HL-60 (cell line): ENCODE data around the gene ZNF597.

Source experiments
- DNase-seq, 2 experiments: peaks; one replicate each; pipeline ENCODE4 v3.0.0-alpha.2; 2010 to 2020; ENCODE audit warnings: low read depth in 1 of 2, low spot score in 1 of 2
- H3K27ac ChIP-seq: fragments of 250-450 bp; sonication (Bioruptor Pico); replicated peaks from 2 replicates; pipeline ENCODE4 v1.5.1; 2020; ENCODE audit warnings: mild to moderate bottlenecking, moderate library complexity
- H3K27me3 ChIP-seq: fragments of 250-450 bp; sonication (Bioruptor Pico); 2 replicates; pipeline ENCODE4 v1.5.1; 2021; ENCODE audit warnings: mild to moderate bottlenecking, moderate library complexity; ENCODE audit not compliant: insufficient read depth, poor library complexity, severe bottlenecking
- H3K4me3 ChIP-seq: replicated peaks from 2 replicates; pipeline ENCODE4 v1.5.1; 2011; ENCODE audit warnings: mild to moderate bottlenecking, control low read depth, low read length; ENCODE audit not compliant: insufficient read depth
- GABPA ChIP-seq: IDR thresholded peaks from 2 replicates; pipeline ENCODE4 v1.6.1; 2012; ENCODE audit warnings: low read depth
- POLR2AphosphoS5 ChIP-seq: IDR thresholded peaks from 2 replicates; pipeline ENCODE4 v1.6.1; 2012; ENCODE audit warnings: low read depth
- SPI1 ChIP-seq: IDR thresholded peaks from 2 replicates; pipeline ENCODE4 v1.6.1; 2012; ENCODE audit warnings: low read depth, mild to moderate bottlenecking, borderline replicate concordance
- long read RNA-seq: library from polyadenylated mRNA; unstranded; transcript quantifications from one replicate; pipeline ENCODE4 v2.0.0, GENCODE V29; 2020
- TF ChIP-seq, protein P1 (sequence below): IDR thresholded peaks from 2 replicates; pipeline ENCODE4 v1.6.1; 2012; ENCODE audit warnings: low read depth; ENCODE audit not compliant: insufficient replicate concordance
- TF ChIP-seq, protein P2 (sequence below): IDR thresholded peaks from one replicate; pipeline ENCODE4 v1.5.1; 2011; ENCODE audit warnings: low read length, control low read depth, inconsistent platforms; ENCODE audit not compliant: insufficient read depth

The ZNF597 gene, protein sequence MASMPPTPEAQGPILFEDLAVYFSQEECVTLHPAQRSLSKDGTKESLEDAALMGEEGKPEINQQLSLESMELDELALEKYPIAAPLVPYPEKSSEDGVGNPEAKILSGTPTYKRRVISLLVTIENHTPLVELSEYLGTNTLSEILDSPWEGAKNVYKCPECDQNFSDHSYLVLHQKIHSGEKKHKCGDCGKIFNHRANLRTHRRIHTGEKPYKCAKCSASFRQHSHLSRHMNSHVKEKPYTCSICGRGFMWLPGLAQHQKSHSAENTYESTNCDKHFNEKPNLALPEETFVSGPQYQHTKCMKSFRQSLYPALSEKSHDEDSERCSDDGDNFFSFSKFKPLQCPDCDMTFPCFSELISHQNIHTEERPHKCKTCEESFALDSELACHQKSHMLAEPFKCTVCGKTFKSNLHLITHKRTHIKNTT
- long read RNA-seq, partial matches to known transcripts = 0 of 6 reads
- long read RNA-seq, other reads (novel, unspliced or antisense) = 6 of 6 reads

DNA sequence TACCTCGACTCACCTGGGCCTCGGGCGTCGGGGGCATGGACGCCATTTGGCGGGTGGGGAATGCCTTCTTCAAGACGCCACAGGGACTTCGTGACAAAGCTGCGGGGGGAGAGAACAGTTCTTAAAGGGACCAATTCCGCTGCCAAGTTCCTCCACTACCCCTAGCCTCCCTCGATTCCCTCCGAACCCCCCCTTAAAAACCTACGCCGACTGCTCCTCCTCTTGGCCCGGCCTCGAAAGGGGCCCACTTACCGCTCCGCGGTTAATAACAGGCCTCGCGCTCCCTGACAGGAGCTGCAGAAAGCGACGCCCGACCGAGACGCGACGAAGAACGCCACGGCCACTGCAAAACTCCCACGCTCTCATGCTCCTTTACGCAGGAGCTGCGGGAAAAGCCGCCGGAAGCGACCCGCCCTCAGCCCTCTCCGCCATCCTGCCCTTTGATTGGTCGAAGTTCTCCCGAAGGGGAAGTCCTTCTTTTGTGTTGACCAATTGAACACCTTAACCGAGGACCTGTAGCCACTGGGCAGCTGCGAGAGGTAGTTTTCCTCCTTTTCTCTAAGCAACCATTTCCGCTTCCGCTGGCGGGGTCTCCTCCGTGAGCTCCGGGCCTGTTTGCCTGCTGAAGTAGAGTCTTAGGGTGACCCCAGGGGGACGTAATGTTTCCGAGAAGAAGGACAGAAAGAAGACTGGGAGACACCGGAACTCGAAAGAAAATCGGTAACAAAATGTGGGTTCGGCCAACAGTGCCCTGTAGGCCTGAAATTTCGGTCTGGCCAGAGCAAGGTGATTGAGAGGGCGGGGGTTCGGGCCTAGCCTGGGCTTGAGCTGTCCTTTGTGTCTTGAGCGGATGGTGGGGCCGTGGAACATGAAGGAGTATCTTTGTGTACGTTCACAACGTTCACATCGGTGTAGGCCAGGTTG, at the start of gene ZNF597, which contains the start of gene NAA60:
ZNF597 (minus strand) TSS at position 397 of the 924 bp plus-strand sequence; CDS start at position 46, 351 bp downstream.
NAA60 (plus strand) TSS at position 573 of the 924 bp plus-strand sequence. CDS start 32,548 bp downstream, outside the sequence.
- Histone ChIP-seq H3K4me3 (peak within 1 kb of the TSS; percentile 74), H3K27me3 (no peaks in the 10 kb centered on the region), H3K27ac (peak within 1 kb of the TSS; percentile 70)
- DNase-seq = peak; percentile 77 to 91
- TF ChIP-seq SPI1 (peak; percentile 67; the same call in 1 of the 2 replicates), POLR2AphosphoS5 (peak; percentile 38; the same call in 1 of the 2 replicates), GABPA (peak; percentile 85)
- TF ChIP-seq, protein P1, sequence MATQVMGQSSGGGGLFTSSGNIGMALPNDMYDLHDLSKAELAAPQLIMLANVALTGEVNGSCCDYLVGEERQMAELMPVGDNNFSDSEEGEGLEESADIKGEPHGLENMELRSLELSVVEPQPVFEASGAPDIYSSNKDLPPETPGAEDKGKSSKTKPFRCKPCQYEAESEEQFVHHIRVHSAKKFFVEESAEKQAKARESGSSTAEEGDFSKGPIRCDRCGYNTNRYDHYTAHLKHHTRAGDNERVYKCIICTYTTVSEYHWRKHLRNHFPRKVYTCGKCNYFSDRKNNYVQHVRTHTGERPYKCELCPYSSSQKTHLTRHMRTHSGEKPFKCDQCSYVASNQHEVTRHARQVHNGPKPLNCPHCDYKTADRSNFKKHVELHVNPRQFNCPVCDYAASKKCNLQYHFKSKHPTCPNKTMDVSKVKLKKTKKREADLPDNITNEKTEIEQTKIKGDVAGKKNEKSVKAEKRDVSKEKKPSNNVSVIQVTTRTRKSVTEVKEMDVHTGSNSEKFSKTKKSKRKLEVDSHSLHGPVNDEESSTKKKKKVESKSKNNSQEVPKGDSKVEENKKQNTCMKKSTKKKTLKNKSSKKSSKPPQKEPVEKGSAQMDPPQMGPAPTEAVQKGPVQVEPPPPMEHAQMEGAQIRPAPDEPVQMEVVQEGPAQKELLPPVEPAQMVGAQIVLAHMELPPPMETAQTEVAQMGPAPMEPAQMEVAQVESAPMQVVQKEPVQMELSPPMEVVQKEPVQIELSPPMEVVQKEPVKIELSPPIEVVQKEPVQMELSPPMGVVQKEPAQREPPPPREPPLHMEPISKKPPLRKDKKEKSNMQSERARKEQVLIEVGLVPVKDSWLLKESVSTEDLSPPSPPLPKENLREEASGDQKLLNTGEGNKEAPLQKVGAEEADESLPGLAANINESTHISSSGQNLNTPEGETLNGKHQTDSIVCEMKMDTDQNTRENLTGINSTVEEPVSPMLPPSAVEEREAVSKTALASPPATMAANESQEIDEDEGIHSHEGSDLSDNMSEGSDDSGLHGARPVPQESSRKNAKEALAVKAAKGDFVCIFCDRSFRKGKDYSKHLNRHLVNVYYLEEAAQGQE = no peak
- TF ChIP-seq, protein P2, sequence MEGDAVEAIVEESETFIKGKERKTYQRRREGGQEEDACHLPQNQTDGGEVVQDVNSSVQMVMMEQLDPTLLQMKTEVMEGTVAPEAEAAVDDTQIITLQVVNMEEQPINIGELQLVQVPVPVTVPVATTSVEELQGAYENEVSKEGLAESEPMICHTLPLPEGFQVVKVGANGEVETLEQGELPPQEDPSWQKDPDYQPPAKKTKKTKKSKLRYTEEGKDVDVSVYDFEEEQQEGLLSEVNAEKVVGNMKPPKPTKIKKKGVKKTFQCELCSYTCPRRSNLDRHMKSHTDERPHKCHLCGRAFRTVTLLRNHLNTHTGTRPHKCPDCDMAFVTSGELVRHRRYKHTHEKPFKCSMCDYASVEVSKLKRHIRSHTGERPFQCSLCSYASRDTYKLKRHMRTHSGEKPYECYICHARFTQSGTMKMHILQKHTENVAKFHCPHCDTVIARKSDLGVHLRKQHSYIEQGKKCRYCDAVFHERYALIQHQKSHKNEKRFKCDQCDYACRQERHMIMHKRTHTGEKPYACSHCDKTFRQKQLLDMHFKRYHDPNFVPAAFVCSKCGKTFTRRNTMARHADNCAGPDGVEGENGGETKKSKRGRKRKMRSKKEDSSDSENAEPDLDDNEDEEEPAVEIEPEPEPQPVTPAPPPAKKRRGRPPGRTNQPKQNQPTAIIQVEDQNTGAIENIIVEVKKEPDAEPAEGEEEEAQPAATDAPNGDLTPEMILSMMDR = no peak

DNA sequence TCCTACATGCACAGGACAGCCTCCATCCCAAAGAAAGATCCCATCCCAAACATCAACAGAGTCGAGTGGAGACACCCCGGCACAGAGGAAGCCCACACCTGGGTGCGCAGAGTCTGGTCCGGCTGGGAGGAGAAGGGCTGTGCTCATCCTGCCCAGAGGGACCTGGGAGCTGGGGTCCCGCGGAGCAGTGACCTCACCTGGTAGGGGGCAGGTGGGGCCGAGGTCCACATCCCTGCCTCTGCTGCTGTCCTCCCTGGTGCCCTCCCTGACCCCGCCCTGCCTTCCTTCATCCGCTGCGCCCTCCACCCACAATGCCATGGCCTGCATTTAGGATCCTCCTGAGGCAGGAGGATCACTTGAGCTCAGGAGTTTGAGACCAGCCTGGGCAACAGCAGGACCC, 49.1 kb upstream of the ZNF597 start:
- Histone ChIP-seq H3K4me3 (no peak overlapping the region), H3K27ac (no peak overlapping the region), H3K27me3 (no peaks in the 10 kb centered on the region)
- no peak for DNase-seq
- no peak for TF ChIP-seq POLR2AphosphoS5

DNA sequence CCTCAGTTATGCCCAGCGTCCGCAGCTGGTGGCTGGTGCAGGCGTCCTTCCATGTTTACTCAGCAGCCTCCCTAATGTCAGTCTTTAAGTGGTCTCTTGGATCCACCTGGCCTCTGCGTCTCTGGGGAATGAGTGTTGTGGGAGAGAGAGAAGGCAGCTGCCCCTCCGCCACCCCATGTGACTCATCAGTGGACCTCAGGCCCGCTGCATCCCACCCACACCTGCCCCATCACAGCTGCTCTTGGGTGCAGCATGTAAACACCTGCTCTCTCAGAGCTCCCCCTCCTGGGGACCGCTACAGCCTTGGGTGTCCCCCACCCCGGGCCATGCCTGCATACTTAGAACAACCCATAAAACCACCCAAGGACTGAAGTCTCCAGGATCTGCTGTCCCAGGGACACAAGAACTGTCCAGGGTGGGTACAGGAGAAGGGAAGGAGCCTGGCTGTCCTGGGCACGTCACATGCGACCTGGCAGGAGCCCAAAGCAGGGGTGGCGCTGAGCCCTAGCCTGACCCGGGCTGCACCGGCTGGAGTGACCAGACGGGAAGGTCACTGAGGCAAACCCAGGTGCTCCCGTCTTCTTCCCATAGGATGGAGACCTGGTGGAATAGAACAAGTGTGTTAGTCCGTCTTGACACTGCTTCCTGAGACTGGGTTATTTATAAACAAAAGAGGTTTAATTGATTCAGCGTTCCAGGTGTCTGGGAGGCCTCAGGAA, 47.8 kb upstream of the ZNF597 start:
- Histone ChIP-seq H3K27ac (no peak overlapping the region), H3K27me3 (no peaks in the 10 kb centered on the region), H3K4me3 (no peak overlapping the region)
- no peak for DNase-seq
- no peak for TF ChIP-seq GABPA
- TF ChIP-seq, protein P2 = no peak
- TF ChIP-seq SPI1 = no peak
- TF ChIP-seq, protein P1 = no peak
- no peak for TF ChIP-seq POLR2AphosphoS5
